RWPE1 (cell line): Measurements from ENCODE around the gene MDGA2.

ENCODE experiments used
- CTCF ChIA-PET: fragments of 350-600 bp; sonication (Branson Sonifier 250); formaldehyde crosslinking; extraction: SDS; loops from one replicate; lab custom pipeline; 2021; lab: Yijun Ruan, JAX
- POLR2A ChIA-PET: fragments of 400-600 bp; formaldehyde crosslinking; extraction: SDS; loops from one replicate; lab custom pipeline; 2020; ENCODE audit warnings: antibody characterized with exemption; ENCODE audit not compliant: low non-redundant PET; lab: Yijun Ruan, JAX
- DNase-seq: peaks from one replicate; pipeline ENCODE4 v3.0.0; 2012; ENCODE audit warnings: low spot score
- H3K27ac ChIP-seq: fragments of 450-650 bp; 2 replicates; pipeline ENCODE4 v1.5.1; 2017
- CTCF ChIP-seq: fragments of 450-650 bp; conservative IDR thresholded peaks from 2 replicates; pipeline ENCODE4 v1.5.1; 2017; ENCODE audit warnings: low read depth, mild to moderate bottlenecking

Gene MDGA2

GRCh38 chr14:46840944-46841720 lies 834.3 kb downstream of the MDGA2 start:
- no peak for DNase-seq
- ChIA-PET POLR2A (no interaction called here), CTCF (no interaction called here)
- H3K27ac ChIP-seq: no peak overlapping the region
- no peak for TF ChIP-seq CTCF

- no peak for TF ChIP-seq CTCF
- POLR2A ChIA-PET: no interaction called here
- CTCF ChIA-PET: no interaction called here
- no peak for DNase-seq
- H3K27ac ChIP-seq: no peak overlapping the region
Observed at GRCh38 chr14:46820291-46820690, 855.1 kb downstream of the MDGA2 start.

GRCh38 chr14:46819117-46819516 lies 856.3 kb downstream of the MDGA2 start:
- CTCF ChIA-PET: no interaction called here
- POLR2A ChIA-PET: no interaction called here
- no peak overlapping the region for H3K27ac ChIP-seq
- TF ChIP-seq CTCF: no peak
- no peak for DNase-seq

GRCh38 chr14:46818147-46818546 lies 857.3 kb downstream of the MDGA2 start:
- TF ChIP-seq CTCF: no peak

GRCh38 chr14:46793144-46793543 lies 882.3 kb downstream of the MDGA2 start:
- H3K27ac ChIP-seq: no peak overlapping the region
- ChIA-PET CTCF (no interaction called here), POLR2A (no interaction called here)
- TF ChIP-seq CTCF: no peak
- no peak for DNase-seq

More at GRCh38 chr14:46818147-46818546, 857.3 kb downstream of the MDGA2 start:
- ChIA-PET POLR2A (no interaction called here), CTCF (interaction anchor here (0.6 kb wide), 1 partner anchor 26 kb away, joined by 3 read pairs; no protein-coding TSS in a partner anchor)
- no peak overlapping the region for H3K27ac ChIP-seq
- no peak for DNase-seq
